Activated naive CD4-positive, alpha-beta T cell treated with anti-CD3 and anti-CD28 coated beads for 36 hours (primary cell): Measurements from ENCODE around the gene LYPD1. TPM values are rescaled to one million over a fixed set of nuclear protein-coding genes. Genes with fewer than 3 reads are reported as not detected.

ENCODE experiments used
- CTCF ChIA-PET: fragments of 350-600 bp; sonication (Branson Sonifier 250); formaldehyde crosslinking; loops from one replicate; lab custom pipeline; 2021; ENCODE audit warnings: antibody characterized with exemption; lab: Charles Lee
- DNase-seq: peaks from one replicate; pipeline ENCODE4 v3.0.0-alpha.2; 2020
- H3K27ac Mint-ChIP-seq: one replicate; pipeline ENCODE4 v1.8.0; 2021; ENCODE audit warnings: mild to moderate bottlenecking, mixed read lengths
- H3K27me3 Mint-ChIP-seq: one replicate; pipeline ENCODE4 v1.8.0; 2021; ENCODE audit warnings: low read depth, mixed read lengths
- H3K36me3 Mint-ChIP-seq: one replicate; pipeline ENCODE4 v1.8.0; 2021; ENCODE audit warnings: low read depth, mixed read lengths
- H3K4me1 Mint-ChIP-seq: one replicate; pipeline ENCODE4 v1.8.0; 2021; ENCODE audit warnings: low read depth, mixed read lengths
- H3K4me3 Mint-ChIP-seq: one replicate; pipeline ENCODE4 v1.8.0; 2021; ENCODE audit warnings: mild to moderate bottlenecking, moderate library complexity, mixed read lengths
- H3K9me3 Mint-ChIP-seq: one replicate; pipeline ENCODE4 v1.8.0; 2021; ENCODE audit warnings: mixed read lengths
- intact Hi-C: fragments of 100-400 bp; cut with micrococcal nuclease; formaldehyde crosslinking; loops from one replicate; pipeline ENCODE4 v1.15.1; 2023
- total RNA-seq, 2 experiments: library from RNA; stranded (reverse); gene quantifications; one replicate each; pipeline ENCODE4 v1.2.3, GENCODE V29; 2021

The LYPD1 gene
- total RNA-seq, 2 experiments from 2014 or later = not detected

DNA sequence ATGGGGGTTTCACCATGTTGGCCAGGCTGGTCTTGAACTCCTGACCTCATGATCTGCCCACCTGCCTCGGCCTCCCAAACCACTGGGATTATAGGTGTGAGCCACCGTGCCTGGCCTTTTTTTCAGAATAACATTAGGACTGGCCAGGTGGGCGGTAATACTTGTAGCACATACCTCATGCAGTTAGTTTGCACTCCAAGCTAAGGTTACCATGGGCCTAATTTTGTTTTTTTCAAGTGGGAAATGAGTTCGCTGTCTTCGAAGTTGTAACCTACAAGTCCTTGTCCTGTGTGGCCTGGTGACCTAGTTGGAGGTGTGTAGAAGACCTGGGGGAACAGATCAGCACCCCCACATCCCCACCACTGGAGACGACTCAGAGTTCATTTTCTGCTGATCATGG, 74.8 kb downstream of the LYPD1 start:
- no peak for DNase-seq
- H3K27me3 Mint-ChIP-seq = no peaks in the 10 kb centered on the region
- CTCF ChIA-PET = no interaction called here
- H3K9me3 Mint-ChIP-seq = peaks cover 5% of the 10 kb centered on the region
- H3K4me3 Mint-ChIP-seq = no peak overlapping the region
- intact Hi-C loops = no loop called here
- H3K4me1 Mint-ChIP-seq = no peaks in the 10 kb centered on the region
- no peak overlapping the region for H3K27ac Mint-ChIP-seq
- no peaks in the 10 kb centered on the region for H3K36me3 Mint-ChIP-seq
